ENCODE measurements around the gene ELF5.

GRCh38 chr11:34437224-34438125, 76.1 kb downstream of the ELF5 start:
- TF ChIP-seq POLR2A (IDR thresholded peaks at IDR 0.05) (no peak), CTCF (IDR thresholded peaks at IDR 0.05) (no peak), EP300 (IDR thresholded peaks at IDR 0.05) (no peak)
